H1 (cell line): ENCODE measurements around the gene ACAP3. TPM values are rescaled to one million over a fixed set of nuclear protein-coding genes. Genes with fewer than 3 reads are reported as not detected.

Source experiments
- BACH1 ChIP-seq: IDR thresholded peaks from 2 replicates; pipeline ENCODE4 v1.6.1; 2012; ENCODE audit warnings: low read length, improper control_type of control experiment
- CBX5 ChIP-seq: fragments of 300-800, 300-1000 bp; sonication (generic); IDR thresholded peaks from 2 replicates; pipeline ENCODE4 v1.7.1; 2016; ENCODE audit warnings: antibody characterized with exemption, low read length, low read depth
- CHD2 ChIP-seq: IDR thresholded peaks from 2 replicates; pipeline ENCODE4 v1.6.1; 2012; ENCODE audit warnings: low read length, improper control_type of control experiment
- CREB1 ChIP-seq: IDR thresholded peaks from 2 replicates; pipeline ENCODE4 v1.6.1; 2012; ENCODE audit warnings: inconsistent platforms
- CTBP2 ChIP-seq: IDR thresholded peaks from 2 replicates; pipeline ENCODE4 v1.7.0; 2011; ENCODE audit warnings: borderline replicate concordance, mild to moderate bottlenecking, moderate library complexity, mixed read lengths, low read length; ENCODE audit not compliant: insufficient read depth, insufficient read length
- EZH2 ChIP-seq: fragments of 200-600 bp; sonication (generic); IDR thresholded peaks from 2 replicates; pipeline ENCODE4 v1.7.1; 2012; ENCODE audit warnings: low read depth, mild to moderate bottlenecking, moderate library complexity, low read length, inconsistent platforms; ENCODE audit not compliant: severe bottlenecking
- HDAC6 ChIP-seq: IDR thresholded peaks from one replicate; pipeline ENCODE4 v1.7.1; 2012; ENCODE audit warnings: low read depth, mild to moderate bottlenecking, inconsistent platforms, low read length, moderate library complexity
- JUN ChIP-seq: IDR thresholded peaks from 2 replicates; pipeline ENCODE4 v1.6.1; 2011; ENCODE audit warnings: low read depth, mild to moderate bottlenecking, improper control_type of control experiment, low read length
- KDM1A ChIP-seq: fragments of 200-600, 300-600 bp; sonication (generic); IDR thresholded peaks from 2 replicates; pipeline ENCODE4 v1.7.1; 2016; ENCODE audit warnings: mild to moderate bottlenecking, low read length, borderline replicate concordance
- KDM4A ChIP-seq: IDR thresholded peaks from one replicate; pipeline ENCODE4 v1.7.1; 2012; ENCODE audit warnings: low read depth, mild to moderate bottlenecking, moderate library complexity, low read length, inconsistent platforms; ENCODE audit not compliant: severe bottlenecking
- MAFK ChIP-seq: IDR thresholded peaks from 2 replicates; pipeline ENCODE4 v1.6.1; 2012; ENCODE audit warnings: low read depth, mild to moderate bottlenecking, improper control_type of control experiment, low read length
- NANOG ChIP-seq: IDR thresholded peaks from 2 replicates; pipeline ENCODE4 v1.6.1; 2011; ENCODE audit warnings: low read length, low read depth, mild to moderate bottlenecking, inconsistent platforms; ENCODE audit not compliant: insufficient read depth, poor library complexity, severe bottlenecking
- NRF1 ChIP-seq: IDR thresholded peaks from 2 replicates; pipeline ENCODE4 v1.6.1; 2011; ENCODE audit warnings: mild to moderate bottlenecking, low read depth, low read length, improper control_type of control experiment
- POLR2A ChIP-seq, 2 experiments: IDR thresholded peaks; 1 replicate in 1 of 2; 2 replicates in 1 of 2; pipeline ENCODE4 v1.6.1; 2011; ENCODE audit warnings: low read depth in 2 of 2, low read length in 2 of 2, mild to moderate bottlenecking in 2 of 2; ENCODE audit errors: control extremely low read depth in 1 of 2
- POLR2AphosphoS5 ChIP-seq: IDR thresholded peaks from 2 replicates; pipeline ENCODE4 v1.6.1; 2011; ENCODE audit warnings: low read depth, low read length
- RNF2 ChIP-seq: fragments of 200-900, 300-1000 bp; sonication (generic); IDR thresholded peaks from 2 replicates; pipeline ENCODE4 v1.7.1; 2016; ENCODE audit warnings: borderline replicate concordance, low read depth, mild to moderate bottlenecking, antibody characterized with exemption, low read length; ENCODE audit not compliant: poor library complexity, severe bottlenecking; ENCODE audit errors: missing control alignments
- SP2 ChIP-seq: IDR thresholded peaks from 2 replicates; pipeline ENCODE4 v1.6.1; 2012; ENCODE audit warnings: mild to moderate bottlenecking, low read length, inconsistent platforms
- SP4 ChIP-seq: IDR thresholded peaks from 2 replicates; pipeline ENCODE4 v1.6.1; 2012; ENCODE audit warnings: low read length, inconsistent platforms
- SUZ12 ChIP-seq: fragments of 200-600 bp; sonication (generic); IDR thresholded peaks from 2 replicates; pipeline ENCODE4 v1.6.1; 2012; ENCODE audit warnings: mild to moderate bottlenecking, inconsistent platforms, low read length, moderate library complexity, mixed read lengths
- TAF7 ChIP-seq: optimal IDR thresholded peaks from 2 replicates; pipeline ENCODE3; 2011; ENCODE audit warnings: low read depth, mild to moderate bottlenecking, inconsistent platforms, low read length, moderate library complexity, borderline replicate concordance
- TCF12 ChIP-seq: IDR thresholded peaks from 2 replicates; pipeline ENCODE4 v1.6.1; 2011; ENCODE audit warnings: low read depth, mild to moderate bottlenecking, low read length
- USF2 ChIP-seq: IDR thresholded peaks from 2 replicates; pipeline ENCODE4 v1.6.1; 2011; ENCODE audit warnings: low read length, improper control_type of control experiment
- ZNF274 ChIP-seq: IDR thresholded peaks from 2 replicates; pipeline ENCODE4 v1.7.0; 2012; ENCODE audit warnings: low read length, borderline replicate concordance; ENCODE audit errors: extremely low read depth
- polyA plus RNA-seq, 7 experiments: library from polyadenylated mRNA; depleted of rRNA in 3 of 7; stranded (reverse) in 5 of 7; unstranded in 2 of 7; fragments of >200 nt in 5 of 7; fragments of 200-250 nt in 2 of 7; gene quantifications; 1 replicate in 5 of 7; 2 replicates in 1 of 7; 4 replicates in 1 of 7; pipeline versions ENCODE4 v1.2.1 to v1.2.3, GENCODE V29; 2011 to 2013; ENCODE audit warnings: missing spikeins in 2 of 7, mixed read lengths in 2 of 7
- total RNA-seq: library from RNA; stranded (reverse); fragmentation: NEBNext Ultra II Directional; extraction: Animal tissue kit (Norgen Biotek cat#: 25700); gene quantifications from 2 replicates; pipeline ENCODE4 v1.2.1, GENCODE V29; 2021

ACAP3 gene
- total and polyA plus RNA-seq, 2 of the 8 experiments (the other 6 are each of a cell fraction or from before 2014, with no cell fraction given) = 14.8 to 28.3 TPM

GRCh38 chr1:1354271-1355247 is 46.8 kb upstream of the ACAP3 start (continued):
- TF ChIP-seq USF2 (no peak), TCF12 (no peak), HDAC6 (no peak), CREB1 (peak; percentile 78), TAF7 (no peak), CBX5 (no peak), POLR2AphosphoS5 (no peak), NANOG (no peak), EZH2 (peak; percentile 76), SP2 (no peak), SP4 (no peak), RNF2 (no peak), KDM1A (no peak), ZNF274 (no peak), SUZ12 (0 out of 2 replicates have a peak, but pooled peaks have one; percentile 37), POLR2A (IDR thresholded peaks at IDR 0.05; ENCODE audit: control extremely low read depth in 1 of 2, low read depth in 2 of 2, low read length in 2 of 2) (no peak), CHD2 (no peak), CTBP2 (no peak), JUN (no peak), BACH1 (peak; percentile 45; the same call in 1 of the 2 replicates), NRF1 (no peak), KDM4A (peak; percentile 39), MAFK (no peak)
